BJ (cell line): ENCODE results near the gene ZNF492. TPM values are rescaled to one million over a fixed set of nuclear protein-coding genes. Genes with fewer than 3 reads are reported as not detected.

Source experiments
- CTCF ChIA-PET: fragments of 350-600 bp; formaldehyde crosslinking; extraction: SDS; loops from one replicate; lab custom pipeline; 2021; ENCODE audit warnings: antibody characterized with exemption, inconsistent platforms; lab: Yijun Ruan, JAX
- POLR2A ChIA-PET: fragments of 300-600 bp; sonication (Branson Sonifier 250); formaldehyde crosslinking; extraction: SDS; loops from one replicate; lab custom pipeline; 2021; ENCODE audit warnings: antibody characterized with exemption; lab: Charles Lee
- DNase-seq: peaks from one replicate; pipeline ENCODE4 v3.0.0-alpha.2; 2011; ENCODE audit warnings: low read depth
- H3K27me3 ChIP-seq: 2 replicates; pipeline ENCODE4 v1.6.0; 2011; ENCODE audit warnings: low read length; ENCODE audit not compliant: control insufficient read depth, insufficient read depth
- H3K36me3 ChIP-seq: 2 replicates; pipeline ENCODE4 v1.5.1; 2011; ENCODE audit warnings: low read length; ENCODE audit not compliant: control insufficient read depth, insufficient read depth
- H3K4me3 ChIP-seq: 2 replicates; pipeline ENCODE4 v1.5.1; 2011; ENCODE audit warnings: low read depth, mild to moderate bottlenecking, control low read depth, low read length
- CTCF ChIP-seq: IDR thresholded peaks from 2 replicates; pipeline ENCODE4 v1.5.1; 2011; ENCODE audit warnings: low read depth, mild to moderate bottlenecking, control low read depth, inconsistent platforms, low read length, moderate library complexity; ENCODE audit not compliant: insufficient read depth
- polyA plus RNA-seq: library from polyadenylated mRNA; depleted of rRNA; stranded (reverse); fragments of >200 nt; gene quantifications from 2 replicates; pipeline ENCODE4 v1.2.3, GENCODE V29; 2011; rRNA removed
- small RNA-seq: library from RNA; depleted of rRNA; stranded (forward); fragments of <200 nt; gene quantifications from one replicate; pipeline ENCODE3, GENCODE V24; 2012; ENCODE audit warnings: low replicate concordance, low read depth; ENCODE audit not compliant: insufficient read length

ZNF492 gene
- polyA plus RNA-seq, 1 experiment, result 0.07 TPM

- DNase-seq, result no peak
- POLR2A ChIA-PET, result no interaction called here
- no peak for TF ChIP-seq CTCF
Observed at GRCh38 chr19:22708983-22709382, 74.9 kb downstream of the ZNF492 start.

More at GRCh38 chr19:22708983-22709382, 74.9 kb downstream of the ZNF492 start:
- CTCF ChIA-PET, result no interaction called here
- Histone ChIP-seq H3K4me3 (no peak overlapping the region), H3K27me3 (no peaks in the 10 kb centered on the region), H3K36me3 (no peaks in the 10 kb centered on the region)

Small RNA genes within 50 kb of the gene (small RNA-seq; reads per million reads assigned to genes)
- not detected for gene AC011467.2

Other genes starting within 250 kb of the ZNF492 start
- gene ZNF98, start 212.0 kb upstream of the ZNF492 start, polyA plus RNA-seq, result not detected in 2 replicates
- gene ZNF99, start 149.8 kb downstream of the ZNF492 start, polyA plus RNA-seq, result not detected in 2 replicates
- gene ZNF723, start 198.0 kb downstream of the ZNF492 start, polyA plus RNA-seq, result not detected in 2 replicates